Neuronal stem cell (in vitro differentiated cells): ENCODE results near the gene PWWP2B.

Experiments
- DNase-seq: peaks from one replicate; pipeline ENCODE4 v3.0.0-alpha.2; 2013; ENCODE audit warnings: low spot score
- H2AFZ ChIP-seq: one replicate; pipeline ENCODE4 v1.6.1; 2013; ENCODE audit warnings: mild to moderate bottlenecking, low read length, inconsistent platforms
- H2AK5ac ChIP-seq: 2 replicates; pipeline ENCODE4 v1.6.1; 2013; ENCODE audit warnings: low read depth, mild to moderate bottlenecking, inconsistent platforms, low read length, moderate library complexity, mixed read lengths
- H2BK120ac ChIP-seq: 2 replicates; pipeline ENCODE4 v1.6.1; 2013; ENCODE audit warnings: low read depth, mild to moderate bottlenecking, inconsistent platforms, low read length, moderate library complexity, mixed read lengths
- H2BK12ac ChIP-seq: one replicate; pipeline ENCODE4 v1.6.1; 2013; ENCODE audit warnings: low read length, inconsistent platforms
- H2BK15ac ChIP-seq: 2 replicates; pipeline ENCODE4 v1.6.1; 2013; ENCODE audit warnings: mild to moderate bottlenecking, low read length, inconsistent platforms, mixed read lengths
- H2BK5ac ChIP-seq: one replicate; pipeline ENCODE4 v1.6.1; 2013; ENCODE audit warnings: inconsistent platforms, mild to moderate bottlenecking, low read length, moderate library complexity
- H3K14ac ChIP-seq: one replicate; pipeline ENCODE4 v1.6.1; 2013; ENCODE audit warnings: low read length, inconsistent platforms
- H3K18ac ChIP-seq: 2 replicates; pipeline ENCODE4 v1.6.1; 2013; ENCODE audit warnings: low read length, inconsistent platforms
- H3K23ac ChIP-seq: 2 replicates; pipeline ENCODE4 v1.6.1; 2013; ENCODE audit warnings: low read depth, mild to moderate bottlenecking, mixed read lengths, low read length, inconsistent platforms; ENCODE audit not compliant: poor library complexity
- H3K27ac ChIP-seq: replicated peaks from 3 replicates; pipeline ENCODE4 v1.5.1; 2013; ENCODE audit warnings: low read length, inconsistent platforms
- H3K27me3 ChIP-seq, 3 experiments: 2 replicates each; pipeline ENCODE4 v1.6.1; 2013; ENCODE audit warnings: low read length in 3 of 3, mild to moderate bottlenecking in 2 of 3, inconsistent platforms in 1 of 3, low read depth in 1 of 3, mixed read lengths in 1 of 3, moderate library complexity in 1 of 3; ENCODE audit not compliant: control insufficient read depth in 3 of 3, insufficient read depth in 3 of 3
- H3K36me3 ChIP-seq, 2 donors: replicated peaks in 1 of 2; 2 replicates each; pipeline ENCODE4 v1.6.1; 2013; ENCODE audit warnings: low read length in 2 of 2; ENCODE audit not compliant: control insufficient read depth in 2 of 2, insufficient read depth in 2 of 2
- H3K4ac ChIP-seq: 2 replicates; pipeline ENCODE4 v1.6.1; 2013; ENCODE audit warnings: inconsistent platforms, mild to moderate bottlenecking, low read length, moderate library complexity
- H3K4me1 ChIP-seq, 2 donors: 1 replicate in 1 of 2; 2 replicates in 1 of 2; pipeline ENCODE4 v1.6.1; 2013; ENCODE audit warnings: low read length in 2 of 2, low read depth in 1 of 2; ENCODE audit not compliant: control insufficient read depth in 2 of 2, insufficient read depth in 1 of 2
- H3K4me2 ChIP-seq: one replicate; pipeline ENCODE4 v1.6.1; 2013; ENCODE audit warnings: mild to moderate bottlenecking, low read length, inconsistent platforms; ENCODE audit not compliant: insufficient read depth, poor library complexity, severe bottlenecking
- H3K4me3 ChIP-seq, 2 donors: 2 replicates each; pipeline ENCODE4 v1.5.1; 2013; ENCODE audit warnings: low read length in 2 of 2, mild to moderate bottlenecking in 2 of 2, inconsistent platforms in 1 of 2, moderate library complexity in 1 of 2
- H3K79me1 ChIP-seq: one replicate; pipeline ENCODE4 v1.6.1; 2013; ENCODE audit warnings: low read depth, mild to moderate bottlenecking, inconsistent platforms, low read length, moderate library complexity
- H3K9ac ChIP-seq: one replicate; pipeline ENCODE4 v1.6.1; 2013; ENCODE audit warnings: mild to moderate bottlenecking, low read depth, low read length, inconsistent platforms; ENCODE audit not compliant: poor library complexity
- H3K9me3 ChIP-seq, 2 donors: replicated peaks in 1 of 2; 2 replicates each; pipeline versions ENCODE3 to v1.6.1; 2013; ENCODE audit warnings: low read length in 2 of 2, mild to moderate bottlenecking in 2 of 2, inconsistent platforms in 1 of 2, low read depth in 1 of 2, mixed read lengths in 1 of 2, moderate library complexity in 1 of 2; ENCODE audit not compliant: control insufficient read depth in 2 of 2, insufficient read depth in 1 of 2
- H4K8ac ChIP-seq: one replicate; pipeline ENCODE4 v1.6.1; 2013; ENCODE audit warnings: low read depth, mild to moderate bottlenecking, inconsistent platforms, low read length, moderate library complexity
- H4K91ac ChIP-seq: one replicate; pipeline ENCODE4 v1.6.1; 2013; ENCODE audit warnings: low read length, low read depth, mild to moderate bottlenecking, inconsistent platforms; ENCODE audit not compliant: poor library complexity
- WGBS, 2 donors: extraction: QIAGEN DNeasy Blood & Tissue Kit; methylation state at CpG; one replicate each; pipeline ENCODE4 v1.1.7; 2013; ENCODE audit warnings: missing lambda C conversion rate in 2 of 2, mixed read lengths in 1 of 2; ENCODE audit not compliant: insufficient read length in 2 of 2, insufficient replicate concordance in 1 of 2; ENCODE audit errors: extremely low coverage in 2 of 2; 5-methylcytosine and 5-hydroxymethylcytosine counted together

The PWWP2B gene

DNA sequence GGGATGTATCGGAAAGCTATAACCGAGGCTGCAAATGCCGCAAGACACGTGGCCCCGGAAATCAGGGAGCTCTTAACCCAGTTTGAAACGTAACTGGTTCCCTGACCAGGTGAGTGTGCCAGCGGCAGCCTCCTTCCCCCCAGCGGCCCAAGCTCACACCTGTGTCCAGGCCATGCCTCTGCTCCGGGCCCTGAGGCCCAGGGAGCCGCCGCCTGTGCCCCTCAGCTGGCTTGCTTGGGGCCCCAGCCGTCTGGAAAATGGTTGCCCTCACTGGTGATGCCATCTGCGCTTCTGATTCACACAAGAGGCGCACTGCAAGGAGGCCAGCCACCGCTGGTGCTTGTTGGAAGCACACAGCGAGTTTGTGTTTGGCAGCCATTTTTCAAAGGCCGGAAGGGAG lies 9.2 kb downstream of the PWWP2B start:
- H3K9ac ChIP-seq, result no peak overlapping the region
- H2AK5ac ChIP-seq, result peak overlapping the region; percentile 63
- H3K23ac ChIP-seq, result no peak overlapping the region
- peak overlapping the region; percentile 2 for H3K18ac ChIP-seq
- H3K9me3 ChIP-seq, result no peaks in the 10 kb centered on the region
- H2BK120ac ChIP-seq, result no peak overlapping the region
- no peak overlapping the region for H2BK15ac ChIP-seq
- no peak overlapping the region for H2BK5ac ChIP-seq
- no peak overlapping the region for H3K4me2 ChIP-seq
- H3K27ac ChIP-seq, result no peak overlapping the region
- no peak overlapping the region for H2AFZ ChIP-seq
- no CpG with 5 or more reads among the region's 17 CpGs for WGBS, 2 donors
- H4K8ac ChIP-seq, result no peak overlapping the region
- H3K4me1 ChIP-seq, result peaks cover under 1 to 11% of the 10 kb centered on the region in 2 donors
- H4K91ac ChIP-seq, result no peak overlapping the region
- DNase-seq, result no peak
- H3K36me3 ChIP-seq, result peaks cover 0 to 20% of the 10 kb centered on the region in 2 donors
- peaks cover 2% of the 10 kb centered on the region for H3K79me1 ChIP-seq
- no peak overlapping the region for H3K4ac ChIP-seq
- H3K27me3 ChIP-seq, result no peaks in the 10 kb centered on the region
- H3K14ac ChIP-seq, result no peak overlapping the region
- H3K4me3 ChIP-seq, result no peak overlapping the region
- no peak overlapping the region for H2BK12ac ChIP-seq

GRCh38 chr10:132406750-132407149 lies 9.8 kb downstream of the PWWP2B start:
- peak overlapping the region; percentile 63 for H3K14ac ChIP-seq
- no peak overlapping the region for H4K91ac ChIP-seq
- no peak overlapping the region for H3K4me2 ChIP-seq
- H2BK15ac ChIP-seq, result peak overlapping the region; percentile 26
- no peak overlapping the region for H2BK5ac ChIP-seq
- no peak overlapping the region for H4K8ac ChIP-seq
- H3K27ac ChIP-seq, result no peak overlapping the region
- no peaks in the 10 kb centered on the region for H3K9me3 ChIP-seq
- no peak overlapping the region for H3K23ac ChIP-seq
- WGBS, 2 donors, result no CpG with 5 or more reads among the region's 16 CpGs
- H3K4me3 ChIP-seq, result no peak overlapping the region
- no peak overlapping the region for H3K9ac ChIP-seq
- no peak overlapping the region for H2AK5ac ChIP-seq
- no peaks in the 10 kb centered on the region for H3K27me3 ChIP-seq
- H3K36me3 ChIP-seq, result peaks cover 0 to 20% of the 10 kb centered on the region in 2 donors
- no peak overlapping the region for H3K4ac ChIP-seq
- H3K4me1 ChIP-seq, result peaks cover 5 to 11% of the 10 kb centered on the region in 2 donors
- H2AFZ ChIP-seq, result no peak overlapping the region
- no peak overlapping the region for H2BK120ac ChIP-seq
- no peak for DNase-seq
- peak overlapping the region; percentile 5 for H3K18ac ChIP-seq
- peaks cover 2% of the 10 kb centered on the region for H3K79me1 ChIP-seq
- H2BK12ac ChIP-seq, result no peak overlapping the region

GRCh38 chr10:132407243-132407746 lies 10.3 kb downstream of the PWWP2B start:
- H3K27ac ChIP-seq, result no peak overlapping the region
- no peak overlapping the region for H2BK120ac ChIP-seq
- WGBS, 2 donors, result no CpG with 5 or more reads among the region's 12 CpGs

GRCh38 chr10:132407846-132408278 lies 10.9 kb downstream of the PWWP2B start:
- Histone ChIP-seq H3K36me3 (peaks cover 0 to 20% of the 10 kb centered on the region in 2 donors), H3K27ac (no peak overlapping the region), H3K79me1 (peaks cover 2% of the 10 kb centered on the region), H3K4me2 (no peak overlapping the region), H2BK120ac (no peak overlapping the region), H2BK12ac (no peak overlapping the region), H3K4ac (no peak overlapping the region), H4K91ac (no peak overlapping the region), H4K8ac (no peak overlapping the region), H3K18ac (peak overlapping the region; percentile 38), H3K9me3 (peaks cover 0 to 1% of the 10 kb centered on the region in 2 donors), H3K4me3 (no peak overlapping the region), H2AK5ac (peak overlapping the region; percentile 90), H2BK5ac (peak overlapping the region; percentile 14), H3K14ac (peak overlapping the region; percentile 91), H3K9ac (no peak overlapping the region), H2AFZ (no peak overlapping the region), H3K4me1 (peaks cover 6 to 13% of the 10 kb centered on the region in 2 donors), H2BK15ac (peak overlapping the region; percentile 89), H3K27me3 (no peaks in the 10 kb centered on the region), H3K23ac (no peak overlapping the region)
- DNase-seq, result no peak
- no CpG with 5 or more reads among the region's 17 CpGs for WGBS, 2 donors

More at GRCh38 chr10:132407243-132407746, 10.3 kb downstream of the PWWP2B start:
- Histone ChIP-seq H3K4me1 (peaks cover 6 to 11% of the 10 kb centered on the region in 2 donors), H3K27me3 (no peaks in the 10 kb centered on the region), H2AK5ac (peak overlapping the region; percentile 63), H3K14ac (peak overlapping the region; percentile 25), H3K36me3 (peaks cover 0 to 20% of the 10 kb centered on the region in 2 donors), H4K91ac (no peak overlapping the region), H3K4ac (no peak overlapping the region), H4K8ac (no peak overlapping the region), H2BK5ac (peak overlapping the region; percentile 14), H2BK12ac (no peak overlapping the region), H2AFZ (no peak overlapping the region), H3K23ac (no peak overlapping the region), H3K4me2 (no peak overlapping the region), H3K4me3 (no peak overlapping the region), H3K9me3 (no peaks in the 10 kb centered on the region), H3K18ac (peak overlapping the region; percentile 5), H3K9ac (no peak overlapping the region), H2BK15ac (no peak overlapping the region), H3K79me1 (peaks cover 2% of the 10 kb centered on the region)
- DNase-seq, result no peak
